ENCODE measurements around the gene MOSMO. TPM values are rescaled to one million over a fixed set of nuclear protein-coding genes. Genes with fewer than 3 reads are reported as not detected.

MOSMO gene
- total RNA-seq, 1 donor from 2014 or later = 11.4 TPM

Other genes starting within 250 kb of the MOSMO start
- gene NPIPB4, start 150.4 kb upstream of the MOSMO start, total RNA-seq = 190 and 213 TPM in 2 replicates
- 269 and 272 TPM in 2 replicates for gene UQCRC2, start 54.8 kb upstream of the MOSMO start, total RNA-seq
- gene PDZD9, start 7.0 kb upstream of the MOSMO start, total RNA-seq = not detected in 2 replicates
- 0.07 and 0.11 TPM in 2 replicates for gene VWA3A, start 84.4 kb downstream of the MOSMO start, total RNA-seq
- 0.09 TPM in 1 of 2 replicates, not detected in the other for gene SDR42E2, start 154.4 kb downstream of the MOSMO start, total RNA-seq
- gene EEF2K, start 198.2 kb downstream of the MOSMO start, total RNA-seq = 40.4 and 41.0 TPM in 2 replicates